ENCODE results near the gene TUB. TPM values are rescaled to one million over a fixed set of nuclear protein-coding genes. Genes with fewer than 3 reads are reported as not detected.

Gene TUB
- total RNA-seq, 4 donors from 2014 or later: 8.2 to 19.0 (median 13.4) TPM

- ATAC-seq: no peak
- 14 to 85% methylated on average over 1 to 2 of the region's 2 CpGs for WGBS, 2 donors (ENCODE audit: low coverage in 1 of 2)
- Histone ChIP-seq H3K27ac (no peak overlapping the region), H3K9me3 (no peaks in the 10 kb centered on the region), H3K4me1 (peaks cover 0 to 23% (median 14%) of the 10 kb centered on the region in 3 donors), H3K27me3 (no peaks in the 10 kb centered on the region), H3K4me3 (no peak overlapping the region), H3K36me3 (peaks cover 0 to 71% of the 10 kb centered on the region in 2 donors)
- TF ChIP-seq POLR2A (IDR thresholded peaks at IDR 0.05) (no peak), POLR2AphosphoS5 (IDR thresholded peaks at IDR 0.05) (no peak), EP300 (IDR thresholded peaks at IDR 0.05) (no peak)
- TF ChIP-seq, protein P1, sequence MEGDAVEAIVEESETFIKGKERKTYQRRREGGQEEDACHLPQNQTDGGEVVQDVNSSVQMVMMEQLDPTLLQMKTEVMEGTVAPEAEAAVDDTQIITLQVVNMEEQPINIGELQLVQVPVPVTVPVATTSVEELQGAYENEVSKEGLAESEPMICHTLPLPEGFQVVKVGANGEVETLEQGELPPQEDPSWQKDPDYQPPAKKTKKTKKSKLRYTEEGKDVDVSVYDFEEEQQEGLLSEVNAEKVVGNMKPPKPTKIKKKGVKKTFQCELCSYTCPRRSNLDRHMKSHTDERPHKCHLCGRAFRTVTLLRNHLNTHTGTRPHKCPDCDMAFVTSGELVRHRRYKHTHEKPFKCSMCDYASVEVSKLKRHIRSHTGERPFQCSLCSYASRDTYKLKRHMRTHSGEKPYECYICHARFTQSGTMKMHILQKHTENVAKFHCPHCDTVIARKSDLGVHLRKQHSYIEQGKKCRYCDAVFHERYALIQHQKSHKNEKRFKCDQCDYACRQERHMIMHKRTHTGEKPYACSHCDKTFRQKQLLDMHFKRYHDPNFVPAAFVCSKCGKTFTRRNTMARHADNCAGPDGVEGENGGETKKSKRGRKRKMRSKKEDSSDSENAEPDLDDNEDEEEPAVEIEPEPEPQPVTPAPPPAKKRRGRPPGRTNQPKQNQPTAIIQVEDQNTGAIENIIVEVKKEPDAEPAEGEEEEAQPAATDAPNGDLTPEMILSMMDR (IDR thresholded peaks at IDR 0.05): no peak
These were observed 27.4 kb downstream of the TUB start for GRCh38 chr11:8108421-8108820.

DNA sequence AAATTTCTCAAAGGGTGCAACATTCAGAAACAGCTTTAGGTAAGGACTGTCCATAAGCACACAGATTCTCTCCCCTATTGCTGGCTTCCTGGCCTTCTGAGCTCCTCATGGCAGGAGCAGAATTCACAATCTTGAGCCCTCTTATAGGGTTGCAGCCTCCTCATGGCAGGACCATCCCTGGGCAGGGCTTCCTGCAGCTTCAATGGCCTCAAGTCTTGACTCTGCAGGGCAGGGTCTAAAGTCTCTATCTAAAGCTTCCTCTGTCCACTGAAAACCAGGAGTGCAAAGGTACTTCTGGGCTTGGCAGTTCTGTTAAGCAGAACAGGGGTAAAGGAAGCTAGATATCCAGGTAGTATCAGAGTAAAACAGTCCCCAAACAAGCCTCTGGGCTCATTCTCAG lies 28.7 kb downstream of the TUB start:
- no peak overlapping the region for H3K27ac ChIP-seq
- TF ChIP-seq, protein P1 (IDR thresholded peaks at IDR 0.05): no peak
- TF ChIP-seq POLR2AphosphoS5 (IDR thresholded peaks at IDR 0.05) (no peak), POLR2A (IDR thresholded peaks at IDR 0.05) (no peak), EP300 (IDR thresholded peaks at IDR 0.05) (no peak)

DNA sequence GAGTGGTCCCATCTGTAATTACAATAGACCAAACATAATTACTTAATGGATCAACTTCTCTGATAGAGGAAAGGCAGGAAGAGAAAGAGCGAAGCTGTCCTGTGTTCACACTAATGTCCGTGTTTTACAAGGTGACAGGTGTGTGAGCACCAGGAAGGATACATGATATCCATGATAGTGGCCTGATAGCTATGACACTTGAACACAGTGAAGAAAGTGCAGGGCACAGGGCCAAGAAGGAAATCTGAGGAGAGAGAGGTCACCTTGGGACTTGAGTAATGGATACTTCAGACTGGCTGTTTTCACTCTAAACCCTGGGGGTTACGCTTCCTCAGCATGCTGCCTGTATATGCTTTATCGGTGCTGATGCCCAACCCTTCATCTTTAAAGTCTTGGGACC lies 29.4 kb downstream of the TUB start:
- H3K27ac ChIP-seq: peak overlapping the region in 1 of 4 donors; percentile 31
- H3K9me3 ChIP-seq: no peaks in the 10 kb centered on the region
- H3K27me3 ChIP-seq: no peaks in the 10 kb centered on the region
- H3K4me1 ChIP-seq: peaks cover 0 to 23% (median 14%) of the 10 kb centered on the region in 3 donors
- no peak for ATAC-seq
- no peak overlapping the region for H3K4me3 ChIP-seq
- peaks cover 0 to 52% of the 10 kb centered on the region in 2 donors for H3K36me3 ChIP-seq
- WGBS, 2 donors (ENCODE audit: low coverage in 1 of 2): 85 to 95% methylated on average over 4 of the region's 4 CpGs
- TF ChIP-seq POLR2A (IDR thresholded peaks at IDR 0.05): no peak
- TF ChIP-seq EP300 (IDR thresholded peaks at IDR 0.05): no peak
- TF ChIP-seq, protein P1 (IDR thresholded peaks at IDR 0.05): no peak
- TF ChIP-seq POLR2AphosphoS5 (IDR thresholded peaks at IDR 0.05): no peak

More for the DNA sequence above, 28.7 kb downstream of the TUB start:
- peaks cover 0 to 23% (median 14%) of the 10 kb centered on the region in 3 donors for H3K4me1 ChIP-seq
- H3K27me3 ChIP-seq: no peaks in the 10 kb centered on the region
- peaks cover 0 to 58% of the 10 kb centered on the region in 2 donors for H3K36me3 ChIP-seq
- ATAC-seq: no peak
- H3K4me3 ChIP-seq: no peak overlapping the region
- H3K9me3 ChIP-seq: no peaks in the 10 kb centered on the region

- Histone ChIP-seq H3K36me3 (peaks cover 0 to 41% of the 10 kb centered on the region in 2 donors), H3K9me3 (no peaks in the 10 kb centered on the region), H3K4me1 (peaks cover 0 to 23% (median 14%) of the 10 kb centered on the region in 3 donors), H3K4me3 (no peak overlapping the region), H3K27me3 (no peaks in the 10 kb centered on the region), H3K27ac (peak overlapping the region in 2 of 4 donors; percentile 17 to 58)
- 11 to 55% methylated on average over 8 of the region's 8 CpGs for WGBS, 2 donors (ENCODE audit: low coverage in 1 of 2)
- no peak for ATAC-seq
- TF ChIP-seq, protein P1 (IDR thresholded peaks at IDR 0.05): no peak
- no peak for TF ChIP-seq POLR2A (IDR thresholded peaks at IDR 0.05)
- no peak for TF ChIP-seq POLR2AphosphoS5 (IDR thresholded peaks at IDR 0.05)
- TF ChIP-seq EP300 (IDR thresholded peaks at IDR 0.05): no peak
These were observed 30.6 kb downstream of the TUB start for GRCh38 chr11:8111636-8112035.

GRCh38 chr11:8122173-8122764 lies 41.3 kb downstream of the TUB start:
- H3K9me3 ChIP-seq: no peaks in the 10 kb centered on the region
- H3K36me3 ChIP-seq: peaks cover 0 to 3% of the 10 kb centered on the region in 2 donors
- H3K4me1 ChIP-seq: no peaks in the 10 kb centered on the region
- no peak overlapping the region for H3K27ac ChIP-seq
- no peak for TF ChIP-seq POLR2AphosphoS5 (IDR thresholded peaks at IDR 0.05)
- TF ChIP-seq EP300 (IDR thresholded peaks at IDR 0.05): no peak
- no peak for TF ChIP-seq POLR2A (IDR thresholded peaks at IDR 0.05)
- TF ChIP-seq, protein P1 (IDR thresholded peaks at IDR 0.05): no peak
- H3K27me3 ChIP-seq: no peaks in the 10 kb centered on the region
- H3K4me3 ChIP-seq: no peak overlapping the region
- WGBS, 2 donors (ENCODE audit: low coverage in 1 of 2): 79 to 100% methylated on average over 1 of the region's 1 CpG
- no peak for ATAC-seq
